SKM-1 (cell line): ENCODE measurements around the gene ARSJ.
"Not testable (repeated sequence)": the region's sequence is repeated elsewhere in the genome, so short reads cannot be mapped to it uniquely, and the experiment has no call there.

Source experiments
- DNase-seq: peaks from one replicate; lab custom pipeline; 2025; ENCODE audit not compliant: unreplicated experiment; lab: John Stamatoyannopoulos, UW

The ARSJ gene

DNA sequence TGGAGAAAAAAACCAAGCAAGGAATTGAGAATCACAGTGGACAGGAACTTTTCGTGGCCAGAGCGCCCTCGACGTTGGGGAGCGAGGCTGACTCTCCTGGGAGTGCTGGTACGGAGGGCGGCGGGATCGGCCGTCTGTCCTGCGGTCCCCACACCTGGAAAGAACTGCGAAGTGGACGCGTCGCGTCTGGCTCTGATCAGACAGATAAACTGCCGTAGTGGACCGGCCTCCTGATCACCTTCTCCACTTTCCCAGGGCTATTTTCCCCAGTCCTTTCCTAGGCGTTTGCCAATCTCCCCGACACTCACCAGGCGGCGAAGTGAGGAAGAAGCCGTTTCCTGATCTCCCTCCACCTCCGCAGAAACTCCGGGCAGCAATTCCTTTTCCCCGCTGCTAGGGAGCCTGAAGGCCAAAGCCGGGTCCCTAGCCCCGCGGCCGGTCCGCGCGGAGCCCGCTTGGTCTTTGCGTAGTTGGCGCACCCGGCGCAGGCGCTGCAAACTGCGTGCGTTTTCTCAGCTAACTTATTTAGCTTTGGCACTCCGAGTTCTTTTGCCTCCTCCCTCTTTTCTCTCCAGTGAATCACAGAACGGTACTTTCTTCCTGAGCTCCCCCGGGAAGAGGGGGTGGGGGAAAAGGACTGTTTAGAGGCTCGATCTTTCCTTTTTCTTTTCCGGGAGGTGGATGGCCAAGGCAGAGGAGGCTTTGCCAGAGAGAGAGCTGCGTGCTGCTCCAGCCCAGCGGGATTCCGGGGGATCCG is at the start of gene ARSJ:
ARSJ (minus strand) TSS at position 500 of the 757 bp plus-strand sequence. CDS start 813 bp downstream, outside the sequence.
- DNase-seq: no peak

DNA sequence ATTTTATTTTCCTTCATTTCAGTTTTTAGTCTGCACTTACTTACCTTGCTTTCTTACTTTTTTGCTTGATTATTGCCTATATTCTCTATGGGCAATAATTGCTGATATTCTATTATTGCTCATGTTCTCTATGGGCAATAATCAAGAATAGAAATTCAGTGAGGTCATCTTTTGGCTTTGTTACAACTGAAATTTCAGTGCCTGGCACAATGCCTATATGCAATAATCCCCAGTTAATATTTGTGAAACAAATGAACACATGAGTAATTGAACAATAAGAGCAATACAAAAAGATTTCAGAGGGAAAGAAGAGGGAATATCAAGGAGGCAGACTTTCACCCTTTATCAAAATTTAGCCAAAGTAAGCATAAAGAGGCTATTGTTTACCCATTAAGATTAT is 48.6 kb upstream of the ARSJ start:
- DNase-seq: no peak

- no peak for DNase-seq
Observed at GRCh38 chr4:114027596-114027995, 48.1 kb upstream of the ARSJ start.

- DNase-seq: no peak
Observed at GRCh38 chr4:114026447-114026846, 47.0 kb upstream of the ARSJ start.

DNA sequence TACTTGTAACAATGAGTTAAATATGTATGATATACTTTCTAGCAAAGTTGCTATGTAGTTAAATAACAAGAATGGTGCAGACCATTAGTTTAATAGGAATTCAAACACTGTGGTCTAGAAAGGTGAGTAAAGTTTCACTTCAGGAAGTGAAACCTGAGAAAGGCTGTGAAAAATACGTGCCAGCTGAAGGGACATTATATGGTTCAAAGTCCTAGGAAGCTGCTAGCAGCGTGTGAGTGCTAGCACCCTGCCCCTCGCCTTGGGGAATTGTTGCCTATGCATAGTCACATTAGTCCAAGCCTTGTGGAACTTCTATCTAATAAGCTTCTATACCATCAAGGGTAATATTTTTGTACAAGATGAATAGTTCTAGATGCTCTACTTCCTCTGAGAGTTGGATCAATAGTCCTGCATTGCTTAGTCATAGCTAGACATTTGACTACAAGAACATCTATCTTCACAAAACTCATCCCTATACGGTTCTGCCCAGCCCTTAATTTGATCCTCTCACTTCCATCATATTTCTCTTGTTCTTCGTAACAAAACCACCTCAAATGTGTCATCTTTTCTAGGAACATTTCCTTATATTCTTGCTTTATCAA is 45.8 kb upstream of the ARSJ start:
- DNase-seq: no peak

DNA sequence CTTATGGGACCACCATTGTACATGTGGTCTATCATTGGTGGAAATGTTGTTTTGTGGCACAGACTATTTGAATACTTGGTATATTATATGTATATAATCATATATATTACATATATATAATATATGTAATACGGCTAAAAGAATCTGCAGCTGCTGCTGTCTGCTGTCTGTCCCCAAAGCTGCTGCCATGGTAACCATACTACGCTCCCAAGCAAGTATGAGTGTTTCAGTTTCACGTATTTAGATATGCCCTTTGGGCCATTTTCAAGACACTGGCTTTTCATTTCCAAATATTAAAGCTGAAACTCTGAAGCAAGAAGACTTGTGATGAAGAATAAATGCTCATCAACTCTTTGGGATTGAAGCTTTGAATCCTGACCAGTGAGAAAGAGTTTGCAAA is 42.0 kb upstream of the ARSJ start:
- DNase-seq: no peak

- DNase-seq: no peak
Observed at GRCh38 chr4:114019969-114020358, 40.5 kb upstream of the ARSJ start.

- DNase-seq: no peak
Observed at GRCh38 chr4:114019276-114019968, 40.0 kb upstream of the ARSJ start.

- no peak for DNase-seq
Observed at GRCh38 chr4:114017120-114017917, 37.9 kb upstream of the ARSJ start.

GRCh38 chr4:114015444-114015899 is 36.0 kb upstream of the ARSJ start:
- no peak for DNase-seq

DNA sequence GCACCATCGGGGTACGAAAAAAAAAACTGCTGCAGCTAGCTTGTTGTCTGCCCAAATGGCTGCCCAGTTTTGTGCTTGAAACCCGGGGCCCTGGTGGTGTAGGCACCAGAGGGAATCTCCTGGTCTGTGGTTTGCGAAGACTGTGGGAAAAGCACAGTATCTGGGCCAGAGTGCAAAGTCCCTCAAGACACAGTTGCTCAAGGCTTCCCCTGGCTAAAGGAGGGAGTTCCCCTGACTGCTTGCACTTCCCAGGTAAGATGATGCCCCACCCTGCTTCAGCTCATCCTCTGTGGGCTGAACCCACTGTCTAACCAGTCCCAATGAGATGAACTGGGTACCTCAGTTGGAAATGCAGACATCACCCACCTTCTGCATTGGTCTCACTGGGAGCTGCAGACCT is 33.8 kb upstream of the ARSJ start:
- not testable (repeated sequence) for DNase-seq

GRCh38 chr4:114012749-114013148 is 33.3 kb upstream of the ARSJ start:
- DNase-seq: no peak

DNA sequence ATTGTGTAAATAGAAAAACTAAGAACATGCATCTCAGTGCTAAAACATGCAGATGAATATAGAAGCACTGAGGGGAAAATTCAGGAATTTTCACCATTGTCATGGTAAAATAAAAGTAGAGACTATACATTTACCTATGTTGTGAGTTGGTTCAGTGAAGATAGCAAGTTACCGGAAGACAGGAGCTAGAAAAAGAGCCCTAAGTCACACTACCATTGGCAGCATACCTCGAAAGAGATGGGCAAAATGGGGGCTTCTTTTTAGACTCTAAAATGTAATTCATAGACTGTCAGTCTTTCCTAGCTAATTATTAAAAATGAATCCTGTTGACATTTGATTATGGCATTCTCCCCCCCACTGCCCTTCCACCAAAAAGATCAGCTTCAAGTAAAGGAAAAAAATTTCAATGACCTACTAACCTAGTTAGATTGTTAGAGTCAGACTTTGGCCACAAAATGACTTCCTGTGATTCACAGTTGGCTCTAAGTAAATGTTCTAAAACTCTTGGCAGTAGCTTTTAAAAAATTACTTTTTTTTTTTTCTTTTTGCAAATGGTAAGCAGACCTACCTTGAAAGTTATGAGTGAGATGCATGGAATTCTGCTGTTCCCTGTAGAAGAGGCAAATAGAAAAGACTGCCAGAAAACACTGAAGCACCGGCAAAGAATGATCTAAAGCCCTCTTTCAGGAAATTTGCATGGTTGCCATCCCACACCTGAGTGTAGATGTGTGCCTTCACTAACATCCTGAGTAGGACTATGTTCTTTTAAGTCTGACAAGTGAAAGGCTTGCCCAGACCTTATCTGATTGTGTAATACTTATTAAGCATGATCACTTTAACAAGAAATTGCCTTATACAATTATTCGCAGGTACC is 26.4 kb upstream of the ARSJ start:
- DNase-seq: no peak

- DNase-seq: not testable (repeated sequence)
Observed at GRCh38 chr4:114004483-114005226, 25.2 kb upstream of the ARSJ start.

DNA sequence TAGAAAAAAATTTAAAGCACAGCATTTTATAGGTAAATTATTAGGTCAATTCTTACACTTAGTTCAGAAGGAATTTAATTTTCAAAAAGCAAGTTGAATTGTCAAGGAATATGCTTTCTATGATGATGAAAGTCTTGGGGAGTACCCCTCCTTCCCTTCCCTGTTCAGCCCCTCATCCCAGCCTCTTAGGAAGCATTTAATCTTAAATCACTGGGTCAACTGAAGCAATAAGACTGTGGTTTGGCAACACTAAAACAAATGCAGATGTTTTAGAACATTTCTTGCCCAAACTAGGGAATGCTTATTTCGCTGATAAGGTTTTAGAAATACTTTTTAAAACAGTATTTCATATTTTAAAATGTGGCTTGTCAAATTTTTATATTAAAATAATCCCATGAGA is 19.1 kb upstream of the ARSJ start:
- no peak for DNase-seq

DNA sequence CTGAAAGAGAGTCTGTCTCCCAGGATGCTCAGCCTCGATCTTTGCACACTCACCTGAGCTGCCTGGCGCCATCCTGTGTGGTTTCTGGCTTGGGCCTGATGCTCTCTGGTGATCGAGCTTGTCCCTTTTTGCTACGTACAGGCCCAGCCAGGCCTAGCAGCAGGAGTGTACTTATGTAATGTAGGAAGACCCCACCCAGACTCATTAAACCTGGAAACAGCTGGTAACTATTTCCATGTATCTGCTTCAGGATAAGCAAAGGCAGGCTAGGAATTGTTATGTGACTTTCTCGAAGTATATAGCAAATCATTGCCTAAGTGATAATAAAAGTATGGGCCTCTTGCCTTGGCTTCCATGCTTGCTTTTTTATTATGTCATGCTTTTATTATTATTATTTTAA is 18.6 kb upstream of the ARSJ start:
- DNase-seq: no peak

DNA sequence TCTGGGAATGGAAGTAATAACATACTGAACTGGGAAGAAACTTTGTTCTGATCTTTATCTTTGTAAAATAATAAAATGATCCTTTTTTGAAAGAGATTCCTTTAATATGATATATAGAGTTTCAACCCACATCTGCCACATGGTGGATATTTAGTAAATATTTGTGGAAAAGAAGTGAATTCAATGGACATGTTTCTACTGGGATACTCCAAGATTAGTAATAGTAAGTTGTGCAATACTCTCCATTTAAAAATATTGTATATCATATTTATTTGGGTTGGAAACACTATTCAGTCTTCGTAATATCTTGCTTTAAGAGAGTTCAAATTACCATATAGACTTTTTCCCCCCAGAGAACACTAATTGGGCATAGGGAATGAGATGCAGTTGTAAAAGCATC is 17.8 kb upstream of the ARSJ start:
- no peak for DNase-seq

GRCh38 chr4:113996599-113997177 is 17.2 kb upstream of the ARSJ start:
- no peak for DNase-seq

DNA sequence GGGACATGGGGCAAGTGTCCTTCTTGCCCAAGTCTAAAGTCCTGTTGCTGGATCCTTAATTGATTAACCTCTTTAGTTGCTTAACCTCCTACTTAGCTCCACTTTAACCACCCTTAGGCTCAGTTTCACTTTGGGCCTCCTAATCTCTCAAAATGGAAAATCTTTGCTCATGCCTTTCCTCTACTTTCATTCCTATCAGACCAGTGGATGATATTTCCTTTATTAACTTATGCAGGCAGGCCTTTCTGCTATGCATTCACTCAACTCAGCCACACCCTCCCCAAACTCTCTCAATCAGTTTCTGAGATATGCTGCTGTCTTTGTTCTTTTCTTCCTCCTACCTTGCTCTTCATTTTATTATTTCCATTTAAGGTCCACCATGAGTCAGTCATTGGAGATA is 14.4 kb upstream of the ARSJ start:
- no peak for DNase-seq
